GM23338 (cell line): ENCODE measurements around the gene DRD2. TPM values are rescaled to one million over a fixed set of nuclear protein-coding genes. Genes with fewer than 3 reads are reported as not detected.

Source experiments
- ATAC-seq: fragments of 200-7000 bp; cut with Tn5 transposase; 3 replicates; pipeline ENCODE4 v1.9.1; 2020
- DNase-seq: peaks from one replicate; pipeline ENCODE4 v3.0.0-alpha.2; 2015; ENCODE audit warnings: low spot score
- H2AFZ ChIP-seq: fragments of 200-600 bp; sonication (generic); 2 replicates; pipeline ENCODE4 v1.8.0; 2016; ENCODE audit warnings: antibody characterized with exemption, mild to moderate bottlenecking, moderate library complexity
- H3F3A ChIP-seq: fragments of 200-600 bp; sonication (generic); replicated peaks from 2 replicates; pipeline ENCODE4 v1.8.0; 2017; ENCODE audit warnings: antibody characterized with exemption, mixed run types, low read depth
- H3K27ac ChIP-seq: fragments of 200-600 bp; sonication (generic); 2 replicates; pipeline ENCODE4 v1.6.1; 2016; ENCODE audit warnings: low read depth
- H3K27me3 ChIP-seq: fragments of 200-600 bp; sonication (generic); 2 replicates; pipeline ENCODE4 v1.8.0; 2016; ENCODE audit warnings: mild to moderate bottlenecking, mixed run types, moderate library complexity; ENCODE audit not compliant: insufficient read depth
- H3K36me3 ChIP-seq: fragments of 200-600 bp; sonication (generic); 2 replicates; pipeline ENCODE4 v1.8.0; 2016; ENCODE audit warnings: mild to moderate bottlenecking; ENCODE audit not compliant: insufficient read depth
- H3K4me1 ChIP-seq: fragments of 200-600 bp; sonication (generic); 2 replicates; pipeline ENCODE4 v1.8.0; 2016; ENCODE audit warnings: mild to moderate bottlenecking, moderate library complexity; ENCODE audit not compliant: insufficient read depth
- H3K4me2 ChIP-seq: fragments of 200-600 bp; sonication (generic); 2 replicates; pipeline ENCODE4 v1.7.1; 2017; ENCODE audit warnings: mixed run types
- H3K4me3 ChIP-seq: fragments of 200-600 bp; sonication (generic); 2 replicates; pipeline ENCODE4 v1.6.1; 2016; ENCODE audit warnings: mixed run types
- H3K79me2 ChIP-seq: fragments of 200-600 bp; sonication (generic); replicated peaks from 2 replicates; pipeline ENCODE4 v1.8.0; 2017; ENCODE audit warnings: mild to moderate bottlenecking; ENCODE audit not compliant: insufficient read depth
- H3K9me2 ChIP-seq: fragments of 200-600 bp; sonication (generic); 2 replicates; pipeline ENCODE4 v1.8.0; 2017; ENCODE audit not compliant: insufficient read depth
- H4K20me1 ChIP-seq: fragments of 200-600 bp; sonication (generic); replicated peaks from 2 replicates; pipeline ENCODE4 v1.8.0; 2017; ENCODE audit warnings: mild to moderate bottlenecking; ENCODE audit not compliant: insufficient read depth
- H3K27ac Mint-ChIP-seq: 2 replicates; pipeline ENCODE4 v1.8.0; 2020; ENCODE audit warnings: inconsistent platforms, mild to moderate bottlenecking, moderate library complexity, mixed read lengths
- H3K27me3 Mint-ChIP-seq: 3 replicates; pipeline ENCODE4 v1.8.0; 2022; ENCODE audit warnings: low read depth, mild to moderate bottlenecking, moderate library complexity, mixed read lengths, inconsistent platforms; ENCODE audit not compliant: insufficient read depth, poor library complexity
- H3K36me3 Mint-ChIP-seq: 3 replicates; pipeline ENCODE4 v1.8.0; 2021; ENCODE audit warnings: low read depth, mild to moderate bottlenecking, inconsistent platforms, moderate library complexity, mixed read lengths
- H3K4me1 Mint-ChIP-seq: 3 replicates; pipeline ENCODE4 v1.8.0; 2020; ENCODE audit warnings: mild to moderate bottlenecking, inconsistent platforms, mixed read lengths
- H3K4me3 Mint-ChIP-seq: 3 replicates; pipeline ENCODE4 v1.8.0; 2021; ENCODE audit warnings: moderate library complexity, mild to moderate bottlenecking, inconsistent platforms, mixed read lengths
- H3K9me3 Mint-ChIP-seq: 3 replicates; pipeline ENCODE4 v1.8.0; 2020; ENCODE audit warnings: moderate library complexity, mild to moderate bottlenecking, inconsistent platforms, mixed read lengths
- NANOG ChIP-seq: IDR thresholded peaks from 2 replicates; pipeline ENCODE4 v1.6.1; 2016; ENCODE audit warnings: antibody characterized with exemption, borderline replicate concordance
- polyA plus RNA-seq: library from polyadenylated mRNA; unstranded; fragments of >200 nt; fragmentation: Nextera tagmentation; extraction: Ambion mirVana; gene quantifications from 2 replicates; pipeline ENCODE4 v1.2.1, GENCODE V29; 2016
- total RNA-seq: library from RNA; depleted of rRNA; stranded (reverse); fragments of >200 nt; shearing (Covaris generic); gene quantifications from 2 replicates; pipeline ENCODE4 v1.2.3, GENCODE V29; 2014
- TF ChIP-seq, protein P1 (sequence below): fragments of 250-450 bp; sonication (Bioruptor Pico); IDR thresholded peaks from 2 replicates; pipeline ENCODE4 v1.5.0; 2020; ENCODE audit warnings: mild to moderate bottlenecking, moderate library complexity
- TF ChIP-seq, protein P2 (sequence below): IDR thresholded peaks from one replicate; pipeline ENCODE4 v1.6.1; 2018; ENCODE audit warnings: antibody characterized with exemption; ENCODE audit not compliant: unreplicated experiment
- TF ChIP-seq, protein P3 (sequence below), 2 experiments: fragments of 200-600 bp in 1 of 2; sonication (generic) in 1 of 2; conservative IDR thresholded peaks; 2 replicates each; pipeline versions ENCODE4 v1.5.1 to v1.6.1; 2016 to 2017; ENCODE audit warnings: antibody characterized with exemption in 2 of 2, low read depth in 2 of 2, mild to moderate bottlenecking in 2 of 2, moderate library complexity in 1 of 2

The DRD2 gene
- total and polyA plus RNA-seq, 2 experiments from 2014 or later, result 0.21 to 0.66 TPM

DNA sequence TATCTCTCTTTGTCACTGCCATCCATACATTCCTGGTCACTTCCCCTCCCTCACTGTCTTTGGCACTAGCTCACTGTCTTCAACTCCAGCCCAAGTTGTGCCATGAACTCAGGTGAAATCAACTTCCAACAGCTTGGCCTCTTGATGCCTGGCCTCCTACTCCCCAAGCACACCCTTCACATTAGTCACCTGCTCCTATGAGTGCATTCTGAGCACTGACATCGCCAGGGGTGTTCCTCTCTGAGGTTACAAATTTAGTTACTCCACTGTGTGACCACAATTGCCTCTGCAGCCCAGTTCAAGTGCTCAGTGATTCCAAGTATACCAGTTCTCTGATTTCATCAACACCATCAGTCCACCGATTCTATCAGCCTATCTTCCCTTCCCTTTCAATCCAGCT, 10.8 kb downstream of the DRD2 start (continued):
- TF ChIP-seq, protein P1, sequence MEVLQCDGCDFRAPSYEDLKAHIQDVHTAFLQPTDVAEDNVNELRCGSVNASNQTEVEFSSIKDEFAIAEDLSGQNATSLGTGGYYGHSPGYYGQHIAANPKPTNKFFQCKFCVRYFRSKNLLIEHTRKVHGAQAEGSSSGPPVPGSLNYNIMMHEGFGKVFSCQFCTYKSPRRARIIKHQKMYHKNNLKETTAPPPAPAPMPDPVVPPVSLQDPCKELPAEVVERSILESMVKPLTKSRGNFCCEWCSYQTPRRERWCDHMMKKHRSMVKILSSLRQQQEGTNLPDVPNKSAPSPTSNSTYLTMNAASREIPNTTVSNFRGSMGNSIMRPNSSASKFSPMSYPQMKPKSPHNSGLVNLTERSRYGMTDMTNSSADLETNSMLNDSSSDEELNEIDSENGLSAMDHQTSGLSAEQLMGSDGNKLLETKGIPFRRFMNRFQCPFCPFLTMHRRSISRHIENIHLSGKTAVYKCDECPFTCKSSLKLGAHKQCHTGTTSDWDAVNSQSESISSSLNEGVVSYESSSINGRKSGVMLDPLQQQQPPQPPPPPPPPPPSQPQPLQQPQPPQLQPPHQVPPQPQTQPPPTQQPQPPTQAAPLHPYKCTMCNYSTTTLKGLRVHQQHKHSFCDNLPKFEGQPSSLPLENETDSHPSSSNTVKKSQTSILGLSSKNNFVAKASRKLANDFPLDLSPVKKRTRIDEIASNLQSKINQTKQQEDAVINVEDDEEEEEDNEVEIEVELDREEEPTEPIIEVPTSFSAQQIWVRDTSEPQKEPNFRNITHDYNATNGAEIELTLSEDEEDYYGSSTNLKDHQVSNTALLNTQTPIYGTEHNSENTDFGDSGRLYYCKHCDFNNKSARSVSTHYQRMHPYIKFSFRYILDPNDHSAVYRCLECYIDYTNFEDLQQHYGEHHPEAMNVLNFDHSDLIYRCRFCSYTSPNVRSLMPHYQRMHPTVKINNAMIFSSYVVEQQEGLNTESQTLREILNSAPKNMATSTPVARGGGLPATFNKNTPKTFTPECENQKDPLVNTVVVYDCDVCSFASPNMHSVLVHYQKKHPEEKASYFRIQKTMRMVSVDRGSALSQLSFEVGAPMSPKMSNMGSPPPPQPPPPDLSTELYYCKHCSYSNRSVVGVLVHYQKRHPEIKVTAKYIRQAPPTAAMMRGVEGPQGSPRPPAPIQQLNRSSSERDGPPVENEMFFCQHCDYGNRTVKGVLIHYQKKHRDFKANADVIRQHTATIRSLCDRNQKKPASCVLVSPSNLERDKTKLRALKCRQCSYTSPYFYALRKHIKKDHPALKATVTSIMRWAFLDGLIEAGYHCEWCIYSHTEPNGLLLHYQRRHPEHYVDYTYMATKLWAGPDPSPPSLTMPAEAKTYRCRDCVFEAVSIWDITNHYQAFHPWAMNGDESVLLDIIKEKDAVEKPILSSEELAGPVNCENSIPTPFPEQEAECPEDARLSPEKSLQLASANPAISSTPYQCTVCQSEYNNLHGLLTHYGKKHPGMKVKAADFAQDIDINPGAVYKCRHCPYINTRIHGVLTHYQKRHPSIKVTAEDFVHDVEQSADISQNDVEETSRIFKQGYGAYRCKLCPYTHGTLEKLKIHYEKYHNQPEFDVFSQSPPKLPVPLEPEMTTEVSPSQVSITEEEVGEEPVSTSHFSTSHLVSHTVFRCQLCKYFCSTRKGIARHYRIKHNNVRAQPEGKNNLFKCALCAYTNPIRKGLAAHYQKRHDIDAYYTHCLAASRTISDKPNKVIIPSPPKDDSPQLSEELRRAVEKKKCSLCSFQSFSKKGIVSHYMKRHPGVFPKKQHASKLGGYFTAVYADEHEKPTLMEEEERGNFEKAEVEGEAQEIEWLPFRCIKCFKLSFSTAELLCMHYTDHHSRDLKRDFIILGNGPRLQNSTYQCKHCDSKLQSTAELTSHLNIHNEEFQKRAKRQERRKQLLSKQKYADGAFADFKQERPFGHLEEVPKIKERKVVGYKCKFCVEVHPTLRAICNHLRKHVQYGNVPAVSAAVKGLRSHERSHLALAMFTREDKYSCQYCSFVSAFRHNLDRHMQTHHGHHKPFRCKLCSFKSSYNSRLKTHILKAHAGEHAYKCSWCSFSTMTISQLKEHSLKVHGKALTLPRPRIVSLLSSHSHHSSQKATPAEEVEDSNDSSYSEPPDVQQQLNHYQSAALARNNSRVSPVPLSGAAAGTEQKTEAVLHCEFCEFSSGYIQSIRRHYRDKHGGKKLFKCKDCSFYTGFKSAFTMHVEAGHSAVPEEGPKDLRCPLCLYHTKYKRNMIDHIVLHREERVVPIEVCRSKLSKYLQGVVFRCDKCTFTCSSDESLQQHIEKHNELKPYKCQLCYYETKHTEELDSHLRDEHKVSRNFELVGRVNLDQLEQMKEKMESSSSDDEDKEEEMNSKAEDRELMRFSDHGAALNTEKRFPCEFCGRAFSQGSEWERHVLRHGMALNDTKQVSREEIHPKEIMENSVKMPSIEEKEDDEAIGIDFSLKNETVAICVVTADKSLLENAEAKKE, result no peak
- no peak for TF ChIP-seq NANOG
- TF ChIP-seq, protein P2, sequence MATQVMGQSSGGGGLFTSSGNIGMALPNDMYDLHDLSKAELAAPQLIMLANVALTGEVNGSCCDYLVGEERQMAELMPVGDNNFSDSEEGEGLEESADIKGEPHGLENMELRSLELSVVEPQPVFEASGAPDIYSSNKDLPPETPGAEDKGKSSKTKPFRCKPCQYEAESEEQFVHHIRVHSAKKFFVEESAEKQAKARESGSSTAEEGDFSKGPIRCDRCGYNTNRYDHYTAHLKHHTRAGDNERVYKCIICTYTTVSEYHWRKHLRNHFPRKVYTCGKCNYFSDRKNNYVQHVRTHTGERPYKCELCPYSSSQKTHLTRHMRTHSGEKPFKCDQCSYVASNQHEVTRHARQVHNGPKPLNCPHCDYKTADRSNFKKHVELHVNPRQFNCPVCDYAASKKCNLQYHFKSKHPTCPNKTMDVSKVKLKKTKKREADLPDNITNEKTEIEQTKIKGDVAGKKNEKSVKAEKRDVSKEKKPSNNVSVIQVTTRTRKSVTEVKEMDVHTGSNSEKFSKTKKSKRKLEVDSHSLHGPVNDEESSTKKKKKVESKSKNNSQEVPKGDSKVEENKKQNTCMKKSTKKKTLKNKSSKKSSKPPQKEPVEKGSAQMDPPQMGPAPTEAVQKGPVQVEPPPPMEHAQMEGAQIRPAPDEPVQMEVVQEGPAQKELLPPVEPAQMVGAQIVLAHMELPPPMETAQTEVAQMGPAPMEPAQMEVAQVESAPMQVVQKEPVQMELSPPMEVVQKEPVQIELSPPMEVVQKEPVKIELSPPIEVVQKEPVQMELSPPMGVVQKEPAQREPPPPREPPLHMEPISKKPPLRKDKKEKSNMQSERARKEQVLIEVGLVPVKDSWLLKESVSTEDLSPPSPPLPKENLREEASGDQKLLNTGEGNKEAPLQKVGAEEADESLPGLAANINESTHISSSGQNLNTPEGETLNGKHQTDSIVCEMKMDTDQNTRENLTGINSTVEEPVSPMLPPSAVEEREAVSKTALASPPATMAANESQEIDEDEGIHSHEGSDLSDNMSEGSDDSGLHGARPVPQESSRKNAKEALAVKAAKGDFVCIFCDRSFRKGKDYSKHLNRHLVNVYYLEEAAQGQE, result no peak

GRCh38 chr11:113462830-113463229, 12.4 kb downstream of the DRD2 start:
- Histone ChIP-seq H3K4me3 (no peak overlapping the region), H3K27ac (no peak overlapping the region), H3F3A (no peaks in the 10 kb centered on the region), H3K4me1 (peaks cover 5% of the 10 kb centered on the region; the same call in 1 of the 2 replicates), H3K36me3 (no peaks in the 10 kb centered on the region), H4K20me1 (no peaks in the 10 kb centered on the region), H3K9me2 (no peaks in the 10 kb centered on the region), H3K27me3 (no peaks in the 10 kb centered on the region), H2AFZ (no peak overlapping the region), H3K79me2 (no peaks in the 10 kb centered on the region), H3K4me2 (no peak overlapping the region)
- no peaks in the 10 kb centered on the region for H3K36me3 Mint-ChIP-seq
- DNase-seq, result no peak
- H3K9me3 Mint-ChIP-seq, result no peaks in the 10 kb centered on the region
- H3K4me3 Mint-ChIP-seq, result no peak overlapping the region
- no peak overlapping the region for H3K27ac Mint-ChIP-seq
- peaks cover 6% of the 10 kb centered on the region for H3K27me3 Mint-ChIP-seq
- ATAC-seq, result no peak
- H3K4me1 Mint-ChIP-seq, result peaks cover 4% of the 10 kb centered on the region
- TF ChIP-seq, protein P3, sequence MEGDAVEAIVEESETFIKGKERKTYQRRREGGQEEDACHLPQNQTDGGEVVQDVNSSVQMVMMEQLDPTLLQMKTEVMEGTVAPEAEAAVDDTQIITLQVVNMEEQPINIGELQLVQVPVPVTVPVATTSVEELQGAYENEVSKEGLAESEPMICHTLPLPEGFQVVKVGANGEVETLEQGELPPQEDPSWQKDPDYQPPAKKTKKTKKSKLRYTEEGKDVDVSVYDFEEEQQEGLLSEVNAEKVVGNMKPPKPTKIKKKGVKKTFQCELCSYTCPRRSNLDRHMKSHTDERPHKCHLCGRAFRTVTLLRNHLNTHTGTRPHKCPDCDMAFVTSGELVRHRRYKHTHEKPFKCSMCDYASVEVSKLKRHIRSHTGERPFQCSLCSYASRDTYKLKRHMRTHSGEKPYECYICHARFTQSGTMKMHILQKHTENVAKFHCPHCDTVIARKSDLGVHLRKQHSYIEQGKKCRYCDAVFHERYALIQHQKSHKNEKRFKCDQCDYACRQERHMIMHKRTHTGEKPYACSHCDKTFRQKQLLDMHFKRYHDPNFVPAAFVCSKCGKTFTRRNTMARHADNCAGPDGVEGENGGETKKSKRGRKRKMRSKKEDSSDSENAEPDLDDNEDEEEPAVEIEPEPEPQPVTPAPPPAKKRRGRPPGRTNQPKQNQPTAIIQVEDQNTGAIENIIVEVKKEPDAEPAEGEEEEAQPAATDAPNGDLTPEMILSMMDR (conservative IDR thresholded peaks at IDR 0.05; ENCODE audit: low read depth in 2 of 2), result no peak
